ENCODE results near the gene GPR183. TPM values are rescaled to one million over a fixed set of nuclear protein-coding genes. Genes with fewer than 3 reads are reported as not detected.

The GPR183 gene
- total RNA-seq, 1 experiment from 2014 or later = 0.30 TPM

GRCh38 chr13:99282264-99283231 is 24.7 kb downstream of the GPR183 start (continued):
- no peak for TF ChIP-seq ZBTB33 (IDR thresholded peaks at IDR 0.05; ENCODE audit: extremely low read depth, insufficient replicate concordance, low read length)
- TF ChIP-seq TCF7L2 (IDR thresholded peaks at IDR 0.05; ENCODE audit: borderline replicate concordance, extremely low read depth, insufficient read depth, insufficient read length) = no peak

- H4K20me1 ChIP-seq (ENCODE audit: insufficient read depth) = no peaks in the 10 kb centered on the region
- intact Hi-C loops (cut with micrococcal nuclease) = no loop called here
- H3K4me1 ChIP-seq (ENCODE audit: control insufficient read depth in 1 of 2, insufficient read depth in 2 of 2, low read length in 2 of 2) = no peaks in the 10 kb centered on the region
- no peak overlapping the region for H3K27ac ChIP-seq (ENCODE audit: low read depth, low read length)
- ATAC-seq = no peak
- ChIA-PET CTCF (interaction anchor here (1.5 kb wide), 1 partner anchor 12 kb away, joined by 5 read pairs; no protein-coding TSS in a partner anchor), RAD21 (ENCODE audit: low non-redundant PET in 1 of 2, low total read pairs in 2 of 2, uncharacterized antibody in 2 of 2, unreplicated experiment in 2 of 2) (no interaction called here), POLR2A (no interaction called here)
- DNase-seq (ENCODE audit: low read depth, low spot score) = no peak
- no TSS peak for BruUV-seq (replicated peaks)
- H3K79me2 ChIP-seq (ENCODE audit: insufficient read depth, low read length) = peaks cover 19% of the 10 kb centered on the region; the same call in 1 of the 2 replicates
- H3K9ac ChIP-seq (ENCODE audit: low read length) = no peak overlapping the region
- H3K9me3 ChIP-seq (ENCODE audit: control insufficient read depth in 1 of 2, insufficient read depth in 1 of 2, low read depth in 1 of 2, low read length in 2 of 2) = no peaks in the 10 kb centered on the region
- no peaks in the 10 kb centered on the region for H3K36me3 ChIP-seq (ENCODE audit: control insufficient read depth in 1 of 2, insufficient read depth in 2 of 2, low read length in 2 of 2)
- no peak overlapping the region for H3K4me2 ChIP-seq (ENCODE audit: low read length)
- H2AFZ ChIP-seq (ENCODE audit: low read depth, low read length, poor library complexity, severe bottlenecking) = no peak overlapping the region
- no peak overlapping the region for H3K4me3 ChIP-seq (replicated peaks in 1 of 2; ENCODE audit: low read depth in 1 of 2, low read length in 2 of 2)
- no peaks in the 10 kb centered on the region for H3K9me2 ChIP-seq (ENCODE audit: insufficient read depth)
- no peaks in the 10 kb centered on the region for H3K27me3 ChIP-seq (ENCODE audit: insufficient read depth, low read length)
- TF ChIP-seq ATF3 (IDR thresholded peaks at IDR 0.05) = no peak
- TF ChIP-seq SP1 (IDR thresholded peaks at IDR 0.05; ENCODE audit: low read depth) = no peak
- TF ChIP-seq ELF1 (IDR thresholded peaks at IDR 0.05; ENCODE audit: borderline replicate concordance, low read depth) = no peak
- no peak for TF ChIP-seq REST (IDR thresholded peaks at IDR 0.05; ENCODE audit: low read depth)
- no peak for TF ChIP-seq SIN3A (IDR thresholded peaks at IDR 0.05; ENCODE audit: low read depth)
- TF ChIP-seq FOSL1 (IDR thresholded peaks at IDR 0.05; ENCODE audit: low read depth) = no peak
- no peak for TF ChIP-seq ZBTB33 (IDR thresholded peaks at IDR 0.05; ENCODE audit: extremely low read depth, insufficient replicate concordance, low read length)
- no peak for TF ChIP-seq EZH2 (IDR thresholded peaks at IDR 0.05)
- no peak for TF ChIP-seq EGR1 (IDR thresholded peaks at IDR 0.05; ENCODE audit: low read depth)
- TF ChIP-seq ZNF274 (IDR thresholded peaks at IDR 0.05; ENCODE audit: low read depth, low read length) = no peak
- no peak for TF ChIP-seq ZFX (IDR thresholded peaks at IDR 0.05)
- TF ChIP-seq EZH2phosphoT487 (IDR thresholded peaks at IDR 0.05; ENCODE audit: borderline replicate concordance) = no peak
- no peak for TF ChIP-seq JUND (IDR thresholded peaks at IDR 0.05)
- TF ChIP-seq POLR2AphosphoS5 (IDR thresholded peaks at IDR 0.05; ENCODE audit: low read depth, low read length) = no peak
Measured at GRCh38 chr13:99281811-99282263, 25.4 kb downstream of the GPR183 start.

All from HCT116 (cell line).